Measurements from ENCODE around the gene TAC4. TPM values are rescaled to one million over a fixed set of nuclear protein-coding genes. Genes with fewer than 3 reads are reported as not detected.

TAC4 gene
- total and polyA plus RNA-seq, 2 experiments from 2014 or later = not detected

GRCh38 chr17:49890077-49890821, 42.4 kb upstream of the TAC4 start:
- H4K20me1 ChIP-seq (replicated peaks; ENCODE audit: insufficient read depth) = no peaks in the 10 kb centered on the region
- ATAC-seq (peak; percentile 78), DNase-seq (ENCODE audit: low spot score) (peak; percentile 75)
- no peaks in the 10 kb centered on the region for H3K36me3 Mint-ChIP-seq (ENCODE audit: low read depth)
- H3K4me3 ChIP-seq = peak overlapping the region; percentile 57
- no peaks in the 10 kb centered on the region for H3F3A ChIP-seq (replicated peaks; ENCODE audit: low read depth)
- TF ChIP-seq EZH2 (IDR thresholded peaks at IDR 0.05; ENCODE audit: low read depth, unreplicated experiment) = no peak
- no peak for TF ChIP-seq CTCF (conservative IDR thresholded peaks at IDR 0.05; ENCODE audit: low read depth in 2 of 2)
- no peak for TF ChIP-seq REST (IDR thresholded peaks at IDR 0.05; ENCODE audit: unreplicated experiment)
- TF ChIP-seq STAT1 (IDR thresholded peaks at IDR 0.05; ENCODE audit: unreplicated experiment) = no peak
- TF ChIP-seq ZNF331 (CRISPR knock-in tag; IDR thresholded peaks at IDR 0.05; ENCODE audit: low read depth) = no peak
- no peak for TF ChIP-seq JUNB (IDR thresholded peaks at IDR 0.05; ENCODE audit: unreplicated experiment)
- no peak for TF ChIP-seq EZH2phosphoT487 (IDR thresholded peaks at IDR 0.05; ENCODE audit: unreplicated experiment)
- no peak for TF ChIP-seq ETS1 (IDR thresholded peaks at IDR 0.05)
- no peak for TF ChIP-seq ZNF114 (CRISPR knock-in tag; IDR thresholded peaks at IDR 0.05)
- H2AFZ ChIP-seq = peak overlapping the region; percentile 74
- no peaks in the 10 kb centered on the region for H3K9me3 Mint-ChIP-seq
- no peaks in the 10 kb centered on the region for H3K79me2 ChIP-seq (replicated peaks; ENCODE audit: insufficient read depth)
- no peaks in the 10 kb centered on the region for H3K9me2 ChIP-seq (ENCODE audit: insufficient read depth)
- H3K4me1 Mint-ChIP-seq = peaks cover 36% of the 10 kb centered on the region
- no peak overlapping the region for H3K27ac ChIP-seq (ENCODE audit: low read depth)
- H3K4me3 Mint-ChIP-seq = peak overlapping the region; percentile 24; the same call in 2 of the 3 replicates
- H3K27me3 ChIP-seq (ENCODE audit: insufficient read depth) = peaks cover 47% of the 10 kb centered on the region
- H3K4me2 ChIP-seq = peak overlapping the region; percentile 74
- H3K27me3 Mint-ChIP-seq (ENCODE audit: insufficient read depth, low read depth, poor library complexity) = peaks cover 34% of the 10 kb centered on the region
- H3K4me1 ChIP-seq (ENCODE audit: insufficient read depth) = peaks cover 17% of the 10 kb centered on the region
- no peak overlapping the region for H3K27ac Mint-ChIP-seq
- H3K36me3 ChIP-seq (ENCODE audit: insufficient read depth) = no peaks in the 10 kb centered on the region
